ENCODE data around the gene RRH.
"Not testable (repeated sequence)": the region's sequence is repeated elsewhere in the genome, so short reads cannot be mapped to it uniquely, and the experiment has no call there.

RRH gene, protein sequence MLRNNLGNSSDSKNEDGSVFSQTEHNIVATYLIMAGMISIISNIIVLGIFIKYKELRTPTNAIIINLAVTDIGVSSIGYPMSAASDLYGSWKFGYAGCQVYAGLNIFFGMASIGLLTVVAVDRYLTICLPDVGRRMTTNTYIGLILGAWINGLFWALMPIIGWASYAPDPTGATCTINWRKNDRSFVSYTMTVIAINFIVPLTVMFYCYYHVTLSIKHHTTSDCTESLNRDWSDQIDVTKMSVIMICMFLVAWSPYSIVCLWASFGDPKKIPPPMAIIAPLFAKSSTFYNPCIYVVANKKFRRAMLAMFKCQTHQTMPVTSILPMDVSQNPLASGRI

GRCh38 chr4:109827672-109828071 lies at the start of gene RRH:
Gene RRH (plus strand): TSS chr4:109827972. CDS start chr4:109828028, 56 bp downstream.
- no peaks in the 10 kb centered on the region for H3K9me3 ChIP-seq (ENCODE audit: insufficient read depth, low read depth, low read length)
- peaks cover 49% of the 10 kb centered on the region for H3K36me3 ChIP-seq (ENCODE audit: insufficient read depth, low read depth, low read length)
- H3K4me3 ChIP-seq (ENCODE audit: low read length), result no peak within 1 kb of the TSS
- no peak within 1 kb of the TSS for H3K9ac ChIP-seq (ENCODE audit: low read depth, low read length)
- H3K4me1 ChIP-seq (ENCODE audit: insufficient read depth, low read length), result no peaks in the 10 kb centered on the region
- H3K27me3 ChIP-seq (ENCODE audit: insufficient read depth, low read length), result no peaks in the 10 kb centered on the region
- H3K27ac ChIP-seq (ENCODE audit: low read length), result no peak within 1 kb of the TSS

DNA sequence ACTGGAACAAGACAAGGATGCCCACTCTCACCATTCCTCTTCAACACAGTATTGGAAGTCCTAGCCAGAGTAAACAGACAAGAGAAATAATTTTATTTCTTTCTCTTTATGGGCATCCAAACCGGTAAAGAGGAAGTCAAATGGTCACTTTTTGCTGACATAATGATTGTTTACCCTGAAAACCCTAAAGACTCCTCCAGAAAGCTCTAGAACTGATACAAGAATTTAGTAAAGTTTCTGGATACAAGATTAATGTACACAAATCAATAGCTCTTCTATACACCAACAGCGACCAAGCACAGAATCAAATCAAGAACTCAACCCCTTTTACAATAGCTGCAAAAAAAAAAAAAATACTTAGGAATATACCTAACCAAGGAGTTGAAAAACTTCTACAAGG lies 45.7 kb upstream of the RRH start:
- H3K9me3 ChIP-seq (ENCODE audit: insufficient read depth, low read depth, low read length); H3K4me1 ChIP-seq (ENCODE audit: insufficient read depth, low read length); H3K9ac ChIP-seq (ENCODE audit: low read depth, low read length); H3K4me3 ChIP-seq (ENCODE audit: low read length); H3K27me3 ChIP-seq (ENCODE audit: insufficient read depth, low read length); H3K36me3 ChIP-seq (ENCODE audit: insufficient read depth, low read depth, low read length); H3K27ac ChIP-seq (ENCODE audit: low read length): not testable (repeated sequence)

DNA sequence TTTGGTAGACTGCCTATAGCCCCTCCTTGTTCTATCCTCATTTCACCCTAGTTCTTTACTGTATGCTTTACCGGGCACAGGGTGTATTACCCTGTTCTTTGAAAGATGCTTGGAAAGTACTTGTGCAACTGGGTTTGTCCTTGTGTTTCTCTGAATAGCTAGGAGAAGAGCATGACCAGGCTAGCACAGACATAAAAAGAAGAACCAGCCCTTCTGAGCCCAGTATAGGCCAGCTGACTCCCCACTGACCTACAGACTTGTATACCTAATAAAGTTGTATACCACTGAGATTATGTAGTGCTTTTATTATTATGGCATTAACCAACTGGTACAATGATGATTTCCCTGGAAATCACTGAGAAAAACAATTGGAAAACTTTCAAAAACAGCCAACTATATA lies 40.9 kb upstream of the RRH start:
- no peaks in the 10 kb centered on the region for H3K4me1 ChIP-seq (ENCODE audit: insufficient read depth, low read length)
- no peaks in the 10 kb centered on the region for H3K36me3 ChIP-seq (ENCODE audit: insufficient read depth, low read depth, low read length)
- no peak overlapping the region for H3K4me3 ChIP-seq (ENCODE audit: low read length)
- no peak overlapping the region for H3K27ac ChIP-seq (ENCODE audit: low read length)
- H3K9me3 ChIP-seq (ENCODE audit: insufficient read depth, low read depth, low read length), result no peaks in the 10 kb centered on the region
- no peak overlapping the region for H3K9ac ChIP-seq (ENCODE audit: low read depth, low read length)
- H3K27me3 ChIP-seq (ENCODE audit: insufficient read depth, low read length), result no peaks in the 10 kb centered on the region

GRCh38 chr4:109787807-109788206 lies 40.0 kb upstream of the RRH start:
- H3K36me3 ChIP-seq (ENCODE audit: insufficient read depth, low read depth, low read length), result no peaks in the 10 kb centered on the region
- no peaks in the 10 kb centered on the region for H3K9me3 ChIP-seq (ENCODE audit: insufficient read depth, low read depth, low read length)
- no peak overlapping the region for H3K4me3 ChIP-seq (ENCODE audit: low read length)
- no peak overlapping the region for H3K9ac ChIP-seq (ENCODE audit: low read depth, low read length)
- no peaks in the 10 kb centered on the region for H3K27me3 ChIP-seq (ENCODE audit: insufficient read depth, low read length)
- no peaks in the 10 kb centered on the region for H3K4me1 ChIP-seq (ENCODE audit: insufficient read depth, low read length)
- no peak overlapping the region for H3K27ac ChIP-seq (ENCODE audit: low read length)

DNA sequence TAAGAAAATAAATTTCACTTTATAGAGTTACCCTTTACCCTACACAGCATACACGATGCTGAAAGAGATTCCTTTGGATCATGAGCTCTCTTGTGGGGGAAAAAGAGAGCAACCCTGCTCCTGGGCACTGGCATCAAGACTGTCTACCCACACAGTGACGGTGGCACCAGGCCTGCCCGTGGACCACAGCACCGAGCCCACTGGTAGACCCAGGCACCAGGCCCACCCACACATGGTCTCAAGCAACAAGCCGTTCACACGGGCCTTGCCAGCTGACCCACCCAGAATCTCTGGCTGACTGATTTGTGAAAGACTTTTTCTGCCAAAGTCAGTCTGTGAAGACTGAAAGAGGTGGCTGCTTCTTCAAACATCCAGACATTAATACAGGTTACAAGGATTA lies 32.7 kb upstream of the RRH start:
- no peaks in the 10 kb centered on the region for H3K4me1 ChIP-seq (ENCODE audit: insufficient read depth, low read length)
- no peak overlapping the region for H3K4me3 ChIP-seq (ENCODE audit: low read length)
- no peaks in the 10 kb centered on the region for H3K36me3 ChIP-seq (ENCODE audit: insufficient read depth, low read depth, low read length)
- H3K9me3 ChIP-seq (ENCODE audit: insufficient read depth, low read depth, low read length), result no peaks in the 10 kb centered on the region
- H3K27ac ChIP-seq (ENCODE audit: low read length), result no peak overlapping the region
- H3K9ac ChIP-seq (ENCODE audit: low read depth, low read length), result no peak overlapping the region
- H3K27me3 ChIP-seq (ENCODE audit: insufficient read depth, low read length), result no peaks in the 10 kb centered on the region

GRCh38 chr4:109798866-109799265 lies 28.9 kb upstream of the RRH start:
- Histone ChIP-seq H3K27ac (ENCODE audit: low read length) (no peak overlapping the region), H3K9ac (ENCODE audit: low read depth, low read length) (no peak overlapping the region), H3K4me1 (ENCODE audit: insufficient read depth, low read length) (no peaks in the 10 kb centered on the region), H3K36me3 (ENCODE audit: insufficient read depth, low read depth, low read length) (no peaks in the 10 kb centered on the region), H3K4me3 (ENCODE audit: low read length) (no peak overlapping the region), H3K9me3 (ENCODE audit: insufficient read depth, low read depth, low read length) (no peaks in the 10 kb centered on the region), H3K27me3 (ENCODE audit: insufficient read depth, low read length) (no peaks in the 10 kb centered on the region)

- Histone ChIP-seq H3K36me3 (ENCODE audit: insufficient read depth, low read depth, low read length) (no peaks in the 10 kb centered on the region), H3K27me3 (ENCODE audit: insufficient read depth, low read length) (no peaks in the 10 kb centered on the region), H3K4me3 (ENCODE audit: low read length) (no peak overlapping the region), H3K27ac (ENCODE audit: low read length) (no peak overlapping the region), H3K4me1 (ENCODE audit: insufficient read depth, low read length) (no peaks in the 10 kb centered on the region), H3K9me3 (ENCODE audit: insufficient read depth, low read depth, low read length) (no peaks in the 10 kb centered on the region), H3K9ac (ENCODE audit: low read depth, low read length) (no peak overlapping the region)
Measured at GRCh38 chr4:109801099-109801789, 26.5 kb upstream of the RRH start.

GRCh38 chr4:109801895-109802319 lies 25.9 kb upstream of the RRH start, which contains the start of gene CFI:
Gene CFI (minus strand): TSS chr4:109801999. CDS start chr4:109801971, 28 bp downstream.
- Histone ChIP-seq H3K4me1 (ENCODE audit: insufficient read depth, low read length) (no peaks in the 10 kb centered on the region), H3K9me3 (ENCODE audit: insufficient read depth, low read depth, low read length) (no peaks in the 10 kb centered on the region), H3K36me3 (ENCODE audit: insufficient read depth, low read depth, low read length) (no peaks in the 10 kb centered on the region), H3K27me3 (ENCODE audit: insufficient read depth, low read length) (no peaks in the 10 kb centered on the region), H3K9ac (ENCODE audit: low read depth, low read length) (no peak within 1 kb of the TSS), H3K27ac (ENCODE audit: low read length) (no peak within 1 kb of the TSS), H3K4me3 (ENCODE audit: low read length) (no peak within 1 kb of the TSS)

- no peaks in the 10 kb centered on the region for H3K4me1 ChIP-seq (ENCODE audit: insufficient read depth, low read length)
- no peaks in the 10 kb centered on the region for H3K27me3 ChIP-seq (ENCODE audit: insufficient read depth, low read length)
- H3K36me3 ChIP-seq (ENCODE audit: insufficient read depth, low read depth, low read length), result no peaks in the 10 kb centered on the region
- no peaks in the 10 kb centered on the region for H3K9me3 ChIP-seq (ENCODE audit: insufficient read depth, low read depth, low read length)
- no peak overlapping the region for H3K27ac ChIP-seq (ENCODE audit: low read length)
- no peak overlapping the region for H3K9ac ChIP-seq (ENCODE audit: low read depth, low read length)
- H3K4me3 ChIP-seq (ENCODE audit: low read length), result no peak overlapping the region
Measured at GRCh38 chr4:109803924-109804571, 23.7 kb upstream of the RRH start.

GRCh38 chr4:109809655-109810054 lies 18.1 kb upstream of the RRH start:
- no peaks in the 10 kb centered on the region for H3K27me3 ChIP-seq (ENCODE audit: insufficient read depth, low read length)
- H3K9me3 ChIP-seq (ENCODE audit: insufficient read depth, low read depth, low read length), result no peaks in the 10 kb centered on the region
- no peak overlapping the region for H3K4me3 ChIP-seq (ENCODE audit: low read length)
- no peaks in the 10 kb centered on the region for H3K36me3 ChIP-seq (ENCODE audit: insufficient read depth, low read depth, low read length)
- H3K27ac ChIP-seq (ENCODE audit: low read length), result no peak overlapping the region
- peaks cover 5% of the 10 kb centered on the region for H3K4me1 ChIP-seq (ENCODE audit: insufficient read depth, low read length)
- H3K9ac ChIP-seq (ENCODE audit: low read depth, low read length), result no peak overlapping the region

DNA sequence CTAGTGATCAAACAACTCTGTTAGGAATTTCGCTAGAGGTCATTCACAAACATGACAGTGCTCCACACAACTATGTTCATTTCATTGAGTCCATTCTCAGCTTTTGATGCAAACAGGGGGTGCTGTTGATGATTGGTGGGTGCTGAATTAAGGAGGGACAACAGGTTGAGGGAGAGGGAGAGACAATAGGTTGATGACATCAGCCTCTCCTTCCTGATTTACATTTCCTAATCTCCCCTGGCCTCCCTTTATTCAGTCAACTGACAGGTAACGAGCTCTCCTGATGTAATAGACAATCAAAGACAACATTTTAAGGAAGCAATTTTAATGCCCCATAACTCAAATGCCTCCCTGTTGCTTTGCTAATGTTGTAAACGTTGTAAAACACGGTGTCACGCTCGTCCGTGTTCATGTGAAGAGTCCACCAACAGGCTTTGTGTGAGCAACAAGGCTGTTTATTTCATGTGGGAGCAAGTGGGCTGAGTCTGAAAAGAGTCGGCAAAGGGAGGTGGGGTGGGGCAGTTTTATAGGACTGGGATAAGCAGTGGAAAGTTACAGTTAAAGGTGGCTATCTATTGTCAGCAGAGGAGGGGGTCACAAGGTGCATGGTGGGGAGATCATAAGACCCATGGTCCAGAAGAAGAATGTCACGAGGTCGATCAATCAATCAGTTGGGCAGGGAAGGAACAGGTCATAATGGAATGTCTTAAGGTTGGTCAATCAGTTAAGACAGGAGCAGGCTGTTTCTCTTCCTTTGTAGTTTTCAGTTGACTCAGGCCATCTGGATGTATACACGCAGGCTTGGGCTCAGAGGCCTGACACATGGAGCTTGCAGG lies 17.0 kb upstream of the RRH start:
- Histone ChIP-seq H3K4me3 (ENCODE audit: low read length) (peak overlapping the region; percentile 31; the same call in 1 of the 2 replicates), H3K9ac (ENCODE audit: low read depth, low read length) (no peak overlapping the region; the same call in 1 of the 2 replicates), H3K36me3 (ENCODE audit: insufficient read depth, low read depth, low read length) (no peaks in the 10 kb centered on the region), H3K27ac (ENCODE audit: low read length) (no peak overlapping the region), H3K9me3 (ENCODE audit: insufficient read depth, low read depth, low read length) (no peaks in the 10 kb centered on the region), H3K4me1 (ENCODE audit: insufficient read depth, low read length) (peaks cover 5% of the 10 kb centered on the region), H3K27me3 (ENCODE audit: insufficient read depth, low read length) (no peaks in the 10 kb centered on the region)

All from iPS-20b (cell line).